GM23248 (cell line): Measurements from ENCODE around the gene TFCP2L1.

Source experiments
- EZH2 ChIP-seq: fragments of 200-600 bp; sonication (generic); IDR thresholded peaks from 2 replicates; pipeline ENCODE4 v1.6.1; 2018; ENCODE audit warnings: antibody characterized with exemption, mild to moderate bottlenecking; ENCODE audit not compliant: insufficient read depth, poor library complexity, severe bottlenecking
- EZH2phosphoT487 ChIP-seq: fragments of 200-600 bp; sonication (generic); IDR thresholded peaks from 2 replicates; pipeline ENCODE4 v1.6.1; 2018; ENCODE audit warnings: antibody characterized with exemption, moderate library complexity, mild to moderate bottlenecking, low read depth; ENCODE audit not compliant: insufficient read depth

GRCh38 chr2:121255358-121255757 is 29.6 kb downstream of the TFCP2L1 start:
- no peak for TF ChIP-seq EZH2
- TF ChIP-seq EZH2phosphoT487: no peak
